Activated CD8-positive, alpha-beta T cell treated with anti-CD3 and anti-CD28 coated beads for 36 hours (primary cell): ENCODE measurements around the gene PUS3. TPM values are rescaled to one million over a fixed set of nuclear protein-coding genes. Genes with fewer than 3 reads are reported as not detected.

Source experiments
- ATAC-seq: fragments of 200-7000 bp; cut with Tn5 transposase; one replicate; pipeline ENCODE4 v1.10.0; 2021; ENCODE audit warnings: mild to moderate bottlenecking, moderate library complexity
- CTCF ChIA-PET: fragments of 350-600 bp; sonication (Branson Sonifier 250); formaldehyde crosslinking; loops from one replicate; lab custom pipeline; 2021; ENCODE audit warnings: antibody characterized with exemption; lab: Charles Lee
- POLR2A ChIA-PET: fragments of 350-600 bp; sonication (Branson Sonifier 250); formaldehyde crosslinking; loops from one replicate; lab custom pipeline; 2021; ENCODE audit warnings: antibody characterized with exemption; lab: Charles Lee
- DNase-seq: peaks from one replicate; pipeline ENCODE4 v3.0.0-alpha.2; 2020
- H3K27ac Mint-ChIP-seq: one replicate; pipeline ENCODE4 v1.8.0; 2021; ENCODE audit warnings: mild to moderate bottlenecking, mixed read lengths
- H3K27me3 Mint-ChIP-seq: one replicate; pipeline ENCODE4 v1.8.0; 2021; ENCODE audit warnings: mixed read lengths
- H3K36me3 Mint-ChIP-seq: one replicate; pipeline ENCODE4 v1.8.0; 2021; ENCODE audit warnings: low read depth, mixed read lengths
- H3K4me1 Mint-ChIP-seq: one replicate; pipeline ENCODE4 v1.8.0; 2021; ENCODE audit warnings: low read depth, mixed read lengths
- H3K4me3 Mint-ChIP-seq: one replicate; pipeline ENCODE4 v1.8.0; 2021; ENCODE audit warnings: mild to moderate bottlenecking, moderate library complexity, mixed read lengths
- H3K9me3 Mint-ChIP-seq: one replicate; pipeline ENCODE4 v1.8.0; 2021; ENCODE audit warnings: mixed read lengths
- CTCF ChIP-seq: fragments of 200-600 bp; IDR thresholded peaks from one replicate; pipeline ENCODE4 v1.8.0; 2022; ENCODE audit warnings: antibody characterized with exemption, mild to moderate bottlenecking
- intact Hi-C: fragments of 100-400 bp; cut with micrococcal nuclease; formaldehyde crosslinking; loops from one replicate; pipeline ENCODE4 v1.10.0; 2022
- total RNA-seq, 2 experiments: library from RNA; stranded (reverse); gene quantifications; one replicate each; pipeline ENCODE4 v1.2.3, GENCODE V29; 2021

PUS3 gene
- total RNA-seq, 2 experiments from 2014 or later: 15.4 to 15.5 TPM

- ATAC-seq: no peak
- Mint-ChIP-seq H3K27me3 (peaks cover 3% of the 10 kb centered on the region), H3K4me1 (peaks cover 4% of the 10 kb centered on the region), H3K27ac (no peak overlapping the region), H3K36me3 (no peaks in the 10 kb centered on the region), H3K9me3 (no peaks in the 10 kb centered on the region), H3K4me3 (no peak overlapping the region)
- TF ChIP-seq CTCF: no peak
- intact Hi-C loops: no loop called here
- DNase-seq: no peak
- ChIA-PET POLR2A (no interaction called here), CTCF (no interaction called here)
Measured at GRCh38 chr11:125946712-125947418, 43.9 kb upstream of the PUS3 start.

- Mint-ChIP-seq H3K36me3 (no peaks in the 10 kb centered on the region), H3K4me1 (peaks cover 4% of the 10 kb centered on the region), H3K4me3 (no peak within 1 kb of the TSS), H3K27ac (no peak within 1 kb of the TSS), H3K27me3 (peaks cover 2% of the 10 kb centered on the region), H3K9me3 (no peaks in the 10 kb centered on the region)
- ATAC-seq (no peak), DNase-seq (no peak)
- CTCF ChIA-PET: interaction anchor here (2.0 kb wide), 1 partner anchor 133 kb away, joined by 4 read pairs; no protein-coding TSS in a partner anchor
- intact Hi-C loops: no loop called here
- TF ChIP-seq CTCF: no peak
- POLR2A ChIA-PET: no interaction called here
Measured at GRCh38 chr11:125945797-125946520, 43.0 kb upstream of the PUS3 start, which contains the start of gene VSIG10L2. Gene VSIG10L2, plus strand, starts transcription at chr11:125946044. Its CDS starts 12 bp downstream, at chr11:125946056.

- no peak for ATAC-seq
- POLR2A ChIA-PET: interaction anchor here (0.6 kb wide), 1 partner anchor 48 kb away, joined by 3 read pairs; no protein-coding TSS in a partner anchor
- Mint-ChIP-seq H3K36me3 (no peaks in the 10 kb centered on the region), H3K27ac (no peak overlapping the region), H3K9me3 (no peaks in the 10 kb centered on the region), H3K4me3 (no peak overlapping the region), H3K27me3 (peaks cover 2% of the 10 kb centered on the region), H3K4me1 (peaks cover 4% of the 10 kb centered on the region)
- CTCF ChIA-PET: interaction anchor here (2.0 to 4.1 kb wide), 2 partner anchors 134 to 248 kb away, joined by 4 to 30 read pairs; no protein-coding TSS in a partner anchor
- intact Hi-C loops: no loop called here
- TF ChIP-seq CTCF: no peak
- no peak for DNase-seq
Measured at GRCh38 chr11:125945011-125945796, 42.2 kb upstream of the PUS3 start.

- no peak overlapping the region for H3K27ac Mint-ChIP-seq
- intact Hi-C loops: no loop called here
Measured at GRCh38 chr11:125944350-125945010, 41.5 kb upstream of the PUS3 start.

More at GRCh38 chr11:125944350-125945010, 41.5 kb upstream of the PUS3 start:
- Mint-ChIP-seq H3K36me3 (no peaks in the 10 kb centered on the region), H3K9me3 (no peaks in the 10 kb centered on the region), H3K27me3 (peaks cover 2% of the 10 kb centered on the region), H3K4me3 (no peak overlapping the region), H3K4me1 (peaks cover 4% of the 10 kb centered on the region)
- DNase-seq (no peak), ATAC-seq (no peak)
- no peak for TF ChIP-seq CTCF
- POLR2A ChIA-PET: no interaction called here
- CTCF ChIA-PET: interaction anchor here (2.0 to 4.1 kb wide), 2 partner anchors 135 to 249 kb away, joined by 4 to 30 read pairs; no protein-coding TSS in a partner anchor
